ENCODE data around the gene RAB26.
"Not testable (repeated sequence)": the region's sequence is repeated elsewhere in the genome, so short reads cannot be mapped to it uniquely, and the experiment has no call there.

DNA sequence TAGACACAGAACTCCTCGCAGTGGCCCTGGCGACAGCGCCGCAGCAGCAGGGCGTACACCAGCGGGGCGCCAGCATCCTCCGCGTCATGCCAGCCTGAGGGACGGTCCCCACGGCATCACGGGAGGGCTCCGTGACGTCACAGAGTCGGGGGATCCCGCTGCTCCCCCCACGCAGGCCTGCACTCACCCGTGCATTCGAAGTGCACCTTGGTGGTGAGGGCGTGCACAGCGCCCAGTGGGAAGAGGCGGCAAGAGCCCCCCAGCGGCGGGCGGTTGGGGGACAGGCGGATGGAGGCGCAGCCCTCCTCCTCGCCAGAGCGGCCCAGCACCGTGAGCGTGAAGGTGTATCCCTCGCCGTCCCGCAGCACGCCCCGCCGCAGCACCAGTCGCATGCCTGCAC lies 42.2 kb upstream of the RAB26 start:
- TF ChIP-seq, protein P1, sequence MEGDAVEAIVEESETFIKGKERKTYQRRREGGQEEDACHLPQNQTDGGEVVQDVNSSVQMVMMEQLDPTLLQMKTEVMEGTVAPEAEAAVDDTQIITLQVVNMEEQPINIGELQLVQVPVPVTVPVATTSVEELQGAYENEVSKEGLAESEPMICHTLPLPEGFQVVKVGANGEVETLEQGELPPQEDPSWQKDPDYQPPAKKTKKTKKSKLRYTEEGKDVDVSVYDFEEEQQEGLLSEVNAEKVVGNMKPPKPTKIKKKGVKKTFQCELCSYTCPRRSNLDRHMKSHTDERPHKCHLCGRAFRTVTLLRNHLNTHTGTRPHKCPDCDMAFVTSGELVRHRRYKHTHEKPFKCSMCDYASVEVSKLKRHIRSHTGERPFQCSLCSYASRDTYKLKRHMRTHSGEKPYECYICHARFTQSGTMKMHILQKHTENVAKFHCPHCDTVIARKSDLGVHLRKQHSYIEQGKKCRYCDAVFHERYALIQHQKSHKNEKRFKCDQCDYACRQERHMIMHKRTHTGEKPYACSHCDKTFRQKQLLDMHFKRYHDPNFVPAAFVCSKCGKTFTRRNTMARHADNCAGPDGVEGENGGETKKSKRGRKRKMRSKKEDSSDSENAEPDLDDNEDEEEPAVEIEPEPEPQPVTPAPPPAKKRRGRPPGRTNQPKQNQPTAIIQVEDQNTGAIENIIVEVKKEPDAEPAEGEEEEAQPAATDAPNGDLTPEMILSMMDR (IDR thresholded peaks at IDR 0.05) = not testable (repeated sequence)
- not testable (repeated sequence) for TF ChIP-seq POLR2A (IDR thresholded peaks at IDR 0.05; ENCODE audit: low read depth); EP300 (IDR thresholded peaks at IDR 0.05); POLR2AphosphoS5 (IDR thresholded peaks at IDR 0.05)
